ENCODE results near the gene MAGI3.
A peak's percentile ranks its signal among the peaks of the same experiment; 100 is the strongest.
"Not testable (repeated sequence)": the region's sequence is repeated elsewhere in the genome, so short reads cannot be mapped to it uniquely, and the experiment has no call there.

The MAGI3 gene

DNA sequence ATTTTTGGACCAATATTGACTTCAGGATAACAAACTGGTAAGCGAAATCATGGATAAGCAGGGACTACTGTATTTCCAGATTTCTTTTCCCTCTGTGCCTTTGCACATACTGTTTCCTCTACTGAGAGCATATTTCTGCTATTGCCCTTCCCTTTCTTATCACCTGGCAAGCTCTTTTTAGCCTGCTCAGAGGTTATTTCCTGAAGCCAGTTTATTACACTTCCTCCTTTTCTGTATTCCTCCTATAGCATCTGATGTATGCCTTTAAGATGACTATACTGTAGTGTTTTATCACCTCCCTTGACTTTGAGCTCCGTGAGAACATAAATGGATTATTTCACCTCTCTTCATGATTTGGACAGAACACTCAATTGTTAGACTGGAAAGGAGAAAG, 49.0 kb downstream of the MAGI3 start:
- DNase-seq (ENCODE audit: low read depth, low spot score), result no peak

DNA sequence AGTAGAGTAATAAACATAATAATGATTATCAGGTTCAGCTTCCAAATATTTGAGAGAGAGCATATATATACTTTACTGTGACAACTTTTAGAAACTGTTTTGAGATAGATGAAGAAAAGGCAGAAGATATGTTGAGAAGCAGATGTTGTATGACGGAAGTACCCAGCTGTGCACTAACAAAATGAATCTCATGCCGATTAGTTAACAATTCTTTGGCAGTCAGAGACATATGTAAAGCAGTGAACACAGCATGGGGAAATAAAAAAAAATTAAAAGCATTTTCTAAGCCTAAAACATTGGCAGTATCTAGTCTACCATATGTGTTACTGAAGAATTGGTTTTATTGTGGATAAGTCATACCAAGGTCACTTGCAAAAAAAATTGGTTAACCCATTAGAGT, 51.8 kb downstream of the MAGI3 start:
- no peak for DNase-seq (ENCODE audit: low read depth, low spot score)

DNA sequence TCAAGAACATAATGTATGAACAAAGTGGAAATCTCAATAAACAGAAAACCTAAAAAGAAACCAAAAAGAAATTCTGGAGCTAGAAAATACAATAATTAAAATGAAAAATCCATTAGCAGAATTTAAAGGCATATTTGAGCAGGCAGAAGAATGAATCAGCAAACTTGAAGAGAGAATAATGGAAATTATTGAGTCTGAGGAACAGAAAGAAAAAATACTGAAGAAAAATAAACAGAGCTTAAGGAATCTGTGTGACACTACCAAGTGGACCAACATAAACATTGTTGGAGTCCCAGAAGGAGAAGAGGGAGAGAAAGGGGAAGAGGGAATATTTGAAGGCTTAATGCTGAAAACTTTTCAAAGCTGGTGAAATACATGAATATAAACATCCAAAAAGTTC, 54.5 kb downstream of the MAGI3 start:
- DNase-seq (ENCODE audit: low read depth, low spot score), result no peak

DNA sequence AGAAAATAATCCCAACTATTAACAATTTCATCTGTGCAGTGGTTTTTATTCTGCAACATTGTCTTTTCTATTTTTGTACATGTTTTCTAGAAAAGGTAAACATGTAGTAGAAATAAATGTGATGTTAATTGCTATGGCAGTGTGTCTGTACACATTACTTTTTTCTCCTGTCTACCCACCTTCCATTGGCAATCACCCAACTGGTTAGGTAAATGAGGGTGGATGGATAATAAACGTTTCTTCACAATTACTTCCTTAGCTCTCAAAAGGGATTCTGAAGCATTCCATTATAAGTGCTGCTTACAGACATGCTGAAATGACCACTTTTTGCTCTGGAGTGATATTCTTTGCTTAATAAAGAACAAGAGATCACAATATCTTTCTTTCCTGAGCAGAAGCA, 61.4 kb downstream of the MAGI3 start:
- DNase-seq (ENCODE audit: low read depth, low spot score), result no peak

DNA sequence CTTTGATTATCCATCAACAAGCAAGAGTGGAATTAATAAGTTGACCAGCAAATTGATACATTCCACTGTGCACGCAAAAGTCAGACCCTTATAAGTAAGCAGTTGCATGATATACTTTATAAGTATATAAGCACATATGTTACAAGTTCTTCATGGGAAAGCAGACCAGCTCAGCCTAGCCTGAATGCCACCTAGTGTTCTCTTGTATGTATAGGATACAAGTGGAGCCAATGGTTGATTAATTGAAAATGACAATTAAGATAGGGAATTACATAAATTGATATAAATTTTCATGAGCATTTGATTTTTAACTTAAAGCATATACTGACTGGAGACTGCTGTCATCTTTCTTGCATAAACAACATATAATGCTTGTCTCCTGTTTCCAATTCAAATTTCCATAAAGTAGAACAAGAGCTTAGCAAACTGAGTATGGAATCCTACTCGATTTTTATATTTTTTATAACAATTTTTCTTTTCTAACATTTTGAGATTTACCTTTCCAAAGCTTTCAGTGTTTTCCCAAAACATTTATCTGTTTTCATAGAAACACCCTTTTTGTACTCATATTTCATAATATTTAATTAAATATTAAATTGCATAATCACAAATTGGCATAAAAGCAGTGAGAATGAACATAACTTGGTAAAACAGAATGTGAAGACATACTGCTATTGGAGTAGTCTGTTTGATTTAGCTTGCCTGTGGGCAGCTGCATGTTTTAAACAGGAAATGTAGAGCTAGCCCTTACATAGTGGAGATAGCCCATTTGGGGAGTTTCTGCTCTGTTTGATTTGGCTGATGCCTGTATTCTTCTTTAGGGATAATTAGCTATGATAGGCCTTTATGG, 62.8 kb downstream of the MAGI3 start:
- DNase-seq (ENCODE audit: low read depth, low spot score), result peak; percentile 44

DNA sequence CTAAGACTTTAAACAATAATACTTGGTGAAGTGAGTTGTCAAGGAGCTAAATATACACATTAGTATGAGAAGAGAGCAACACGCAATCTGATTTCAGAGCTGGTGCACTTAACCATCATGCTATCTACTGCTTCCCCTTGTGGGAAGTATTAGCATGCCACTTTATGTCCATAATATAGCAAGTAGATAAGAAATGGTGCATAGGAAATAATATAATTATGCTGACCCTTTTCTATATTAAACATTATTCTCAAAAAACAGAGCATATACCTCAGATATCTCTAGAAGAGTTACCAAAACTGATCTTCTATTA, 63.4 kb downstream of the MAGI3 start:
- DNase-seq (ENCODE audit: low read depth, low spot score), result no peak

DNA sequence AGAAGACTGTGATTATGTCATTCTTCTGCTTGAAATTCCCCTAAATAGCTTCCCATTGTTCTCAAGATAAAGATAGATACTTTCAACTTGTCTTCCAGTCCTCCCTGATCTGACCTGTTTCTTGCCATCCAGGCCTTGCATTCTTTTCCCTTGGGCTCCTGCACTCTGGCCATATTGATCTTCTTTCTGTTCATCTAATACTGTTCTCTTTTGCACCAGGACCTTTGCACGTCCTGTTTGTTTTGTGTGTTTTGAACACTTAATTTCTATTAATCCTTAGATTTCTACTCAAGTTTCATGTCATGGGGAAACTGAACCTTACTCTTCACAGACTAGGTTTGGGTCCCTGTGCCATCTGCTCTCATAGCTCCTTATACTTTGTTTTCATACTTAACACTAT, 65.1 kb downstream of the MAGI3 start:
- no peak for DNase-seq (ENCODE audit: low read depth, low spot score)

DNA sequence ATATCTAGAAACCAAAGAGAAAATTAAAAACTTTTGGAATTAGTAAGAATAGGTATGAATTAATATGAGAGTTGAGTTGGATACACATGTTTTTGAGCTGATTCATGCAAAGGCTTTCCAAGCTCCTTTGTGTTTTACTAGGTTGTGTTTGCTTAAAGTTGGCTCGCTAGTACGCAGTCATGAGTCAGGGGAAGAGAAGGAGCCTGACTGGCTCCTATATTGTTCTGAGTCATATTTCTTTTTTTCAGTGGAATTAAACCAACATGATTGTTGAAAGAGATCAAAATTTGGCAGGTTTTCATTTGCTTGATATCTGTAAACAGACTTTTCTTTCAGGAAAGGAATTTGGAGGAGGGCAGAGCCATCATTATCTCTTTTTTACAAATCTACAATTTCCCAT, 66.7 kb downstream of the MAGI3 start:
- peak; percentile 94 for DNase-seq (ENCODE audit: low read depth, low spot score)

DNA sequence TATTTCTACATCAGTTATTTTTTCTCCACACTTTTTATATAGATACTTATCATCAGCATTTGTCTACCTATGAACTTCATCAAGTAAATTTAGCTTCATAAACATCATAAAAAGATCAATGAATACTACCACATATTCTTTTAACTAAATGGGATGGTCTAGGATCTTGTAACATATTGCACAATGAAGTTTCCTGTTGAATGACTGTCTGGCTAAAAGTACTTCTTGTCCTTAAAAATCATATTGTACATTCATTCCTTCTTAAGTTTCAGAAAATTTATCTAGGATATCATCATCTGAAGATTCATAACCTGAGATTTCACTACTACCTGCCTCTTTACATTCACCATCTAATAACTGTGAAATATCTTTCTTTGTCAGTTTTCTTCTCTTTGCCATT, 69.0 kb downstream of the MAGI3 start:
- DNase-seq (ENCODE audit: low read depth, low spot score), result no peak

DNA sequence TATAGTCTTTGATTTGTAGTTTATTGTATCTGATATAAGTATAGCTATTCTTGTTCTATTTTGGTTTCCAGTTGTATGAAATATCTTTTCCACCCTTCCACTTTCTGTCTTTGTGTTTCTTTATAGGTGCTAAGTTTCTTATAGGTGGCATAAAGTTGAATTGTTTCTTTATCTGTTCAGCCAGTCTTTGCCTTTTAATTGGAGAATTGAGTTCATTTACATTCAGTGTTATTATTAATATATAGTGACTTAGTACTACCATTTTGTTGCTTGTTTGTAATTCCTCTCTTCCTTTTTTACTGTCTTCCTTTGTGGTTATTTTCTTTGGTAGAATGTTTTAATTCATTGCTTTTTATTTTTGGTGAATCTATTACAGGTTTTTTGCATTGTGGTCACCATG, 77.7 kb downstream of the MAGI3 start:
- DNase-seq (ENCODE audit: low read depth, low spot score), result no peak

DNA sequence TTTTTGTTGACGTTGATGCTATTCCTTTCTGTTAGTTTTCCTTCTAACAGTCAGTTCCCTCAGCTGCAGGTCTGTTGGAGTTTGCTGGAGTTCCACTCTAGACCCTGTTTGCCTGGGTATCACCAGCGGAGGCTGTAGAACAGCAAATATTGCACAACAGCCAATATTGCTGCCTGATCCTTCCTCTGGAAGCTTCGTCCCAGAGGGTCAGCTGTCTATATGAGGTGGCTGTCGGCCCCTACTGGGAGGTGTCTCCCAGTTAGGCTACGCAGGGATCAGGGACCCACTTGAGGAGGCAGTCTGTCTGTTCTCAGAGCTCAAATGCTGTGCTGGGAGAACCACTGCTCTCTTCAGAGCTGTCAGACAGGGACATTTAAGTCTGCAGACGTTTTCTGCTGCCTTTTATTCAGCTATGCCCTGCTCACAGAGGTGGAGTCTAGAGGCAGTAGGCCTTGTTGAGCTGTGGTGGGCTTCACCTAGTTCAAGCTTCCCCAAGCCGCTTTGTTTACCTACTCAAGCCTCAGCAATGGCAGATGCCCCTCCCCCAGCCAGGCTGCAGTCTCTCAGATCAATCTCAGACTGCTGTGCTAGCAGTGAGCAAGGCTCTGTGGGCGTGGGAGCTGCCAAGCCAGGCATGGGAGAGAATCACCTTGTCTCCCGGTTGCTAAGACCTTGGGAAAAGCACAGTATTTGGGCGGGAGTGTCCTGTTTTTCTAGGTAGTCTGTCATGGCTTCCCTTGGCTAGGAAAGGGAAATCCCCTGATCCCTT, 88.3 kb downstream of the MAGI3 start:
- DNase-seq (ENCODE audit: low read depth, low spot score), result not testable (repeated sequence)

DNA sequence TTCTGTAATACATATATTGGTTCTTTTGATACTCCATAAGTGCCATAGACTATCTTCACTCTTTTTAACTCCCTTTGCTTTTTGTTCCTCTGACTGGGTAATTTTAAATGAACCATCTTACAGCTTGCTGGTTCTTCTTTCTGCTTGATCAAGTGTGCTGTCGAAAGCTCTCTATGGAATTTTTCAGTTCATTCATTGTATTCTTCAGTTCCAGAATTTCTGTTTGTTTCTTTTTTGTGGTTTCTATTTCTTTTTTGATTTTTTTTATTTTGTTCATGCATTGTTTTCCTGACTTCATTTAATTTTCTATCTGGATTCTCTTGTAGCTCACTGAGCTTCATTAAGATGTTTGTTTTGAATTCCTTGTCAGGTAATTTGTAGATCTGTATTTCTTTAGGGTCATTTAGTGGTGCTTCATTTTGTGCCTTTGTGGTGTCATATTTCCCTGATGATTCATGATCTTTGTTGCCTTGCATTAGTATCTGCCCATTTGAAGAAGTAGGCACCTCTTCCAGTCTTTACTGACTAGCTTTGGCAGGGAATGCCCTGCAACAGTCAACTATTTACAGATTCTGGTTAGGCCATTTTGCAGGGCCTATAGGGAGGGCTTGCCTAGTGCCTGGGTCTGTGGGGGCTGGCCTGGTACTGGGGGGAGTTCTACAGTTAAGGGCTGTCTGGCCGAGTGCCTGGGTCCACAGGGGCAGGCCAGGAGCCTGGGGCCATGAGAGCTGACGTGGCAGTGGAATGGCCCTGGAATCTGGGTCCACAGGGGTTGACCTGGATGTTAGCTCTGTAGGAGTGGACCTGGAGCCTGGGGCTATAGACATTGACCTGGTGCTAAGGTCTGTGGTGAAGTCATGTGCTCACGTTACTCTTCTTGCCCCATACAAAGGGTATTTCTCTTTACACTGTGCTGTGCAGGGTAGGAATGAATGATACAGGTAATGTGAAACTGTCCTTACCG, 89.7 kb downstream of the MAGI3 start:
- no peak for DNase-seq (ENCODE audit: low read depth, low spot score)

DNA sequence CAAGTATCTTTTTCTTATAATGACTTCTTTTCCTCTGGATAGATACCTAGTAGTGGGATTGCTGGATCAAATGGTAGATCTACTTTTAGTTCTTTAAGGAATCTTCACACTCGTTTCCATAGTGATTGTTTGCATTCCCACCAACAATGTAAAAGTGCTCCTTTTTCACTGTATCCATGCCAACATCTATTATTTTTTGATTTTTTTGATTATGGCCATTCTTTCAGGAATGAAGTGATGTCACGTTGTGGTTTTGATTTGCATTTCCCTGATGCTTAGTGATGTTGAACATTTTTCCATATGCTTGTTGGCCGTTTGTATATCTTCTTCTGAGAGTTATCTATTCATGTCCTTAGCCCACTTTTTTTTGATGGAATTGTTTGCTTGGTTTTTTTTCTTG, 94.8 kb downstream of the MAGI3 start:
- DNase-seq (ENCODE audit: low read depth, low spot score), result not testable (repeated sequence)

DNA sequence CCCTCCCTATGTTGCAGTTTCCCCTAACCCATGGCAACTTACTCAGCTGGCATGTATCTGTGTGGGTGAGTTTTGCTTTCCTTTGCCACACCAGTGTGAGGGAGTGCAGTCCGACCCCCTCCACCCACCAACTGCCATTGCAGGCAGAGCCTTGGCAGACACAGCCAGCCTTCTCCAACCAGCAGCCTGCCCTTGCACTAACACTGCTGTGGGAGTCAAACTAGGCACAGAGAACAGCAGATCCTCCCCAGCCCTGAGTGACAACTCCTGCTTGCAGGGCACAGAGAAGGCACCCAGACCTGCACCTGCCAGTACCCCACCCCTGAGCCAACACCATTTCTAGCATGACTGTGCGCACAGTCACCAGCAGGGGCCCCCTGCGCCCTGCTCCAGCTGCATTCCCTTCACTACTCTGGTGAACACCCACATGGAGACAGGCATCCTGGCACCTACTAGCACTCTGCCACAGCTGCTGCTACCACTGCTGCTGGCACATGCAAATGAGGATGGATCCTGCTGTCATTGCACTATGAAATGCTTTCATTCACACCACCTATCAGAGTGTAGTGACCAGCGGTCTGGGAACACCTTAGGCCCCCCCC, 98.4 kb downstream of the MAGI3 start:
- no peak for DNase-seq (ENCODE audit: low read depth, low spot score)

DNA sequence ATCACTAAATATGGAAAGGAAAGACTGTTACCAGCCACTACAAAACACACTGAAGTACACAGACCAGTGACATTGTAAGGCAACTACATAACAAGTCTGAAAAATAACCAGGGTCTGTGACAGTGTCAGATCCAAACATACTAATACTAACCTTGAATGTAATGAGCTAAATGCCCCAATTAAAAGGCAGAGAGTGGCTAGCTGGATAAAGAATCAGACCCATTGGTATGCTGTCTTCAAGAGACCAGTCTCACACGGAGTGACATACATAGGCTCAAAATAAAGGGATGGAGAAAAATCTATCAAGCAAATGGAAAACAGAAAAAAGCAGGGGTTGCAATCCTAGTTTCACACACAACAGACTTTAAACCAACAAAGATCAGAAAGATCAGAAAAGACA, 100.1 kb downstream of the MAGI3 start:
- DNase-seq (ENCODE audit: low read depth, low spot score), result no peak

DNA sequence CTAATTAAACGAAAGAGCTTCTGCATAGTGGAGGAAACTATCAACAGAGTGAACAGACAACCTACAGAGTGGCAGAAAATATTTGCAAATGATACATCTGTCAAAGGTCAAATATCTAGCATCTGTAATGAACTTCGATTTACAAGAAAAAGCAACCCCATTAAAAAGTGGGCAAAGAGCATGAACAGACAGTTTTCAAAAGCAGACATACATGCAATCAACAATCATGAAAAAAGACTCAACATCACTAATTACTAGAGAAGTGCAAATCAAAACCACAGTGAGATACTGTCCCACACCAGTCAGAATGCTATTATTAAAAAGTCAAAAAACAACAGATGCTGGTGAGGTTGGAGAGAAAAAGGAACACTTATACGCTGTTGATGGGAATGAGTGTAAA, 103.2 kb downstream of the MAGI3 start:
- no peak for DNase-seq (ENCODE audit: low read depth, low spot score)

DNA sequence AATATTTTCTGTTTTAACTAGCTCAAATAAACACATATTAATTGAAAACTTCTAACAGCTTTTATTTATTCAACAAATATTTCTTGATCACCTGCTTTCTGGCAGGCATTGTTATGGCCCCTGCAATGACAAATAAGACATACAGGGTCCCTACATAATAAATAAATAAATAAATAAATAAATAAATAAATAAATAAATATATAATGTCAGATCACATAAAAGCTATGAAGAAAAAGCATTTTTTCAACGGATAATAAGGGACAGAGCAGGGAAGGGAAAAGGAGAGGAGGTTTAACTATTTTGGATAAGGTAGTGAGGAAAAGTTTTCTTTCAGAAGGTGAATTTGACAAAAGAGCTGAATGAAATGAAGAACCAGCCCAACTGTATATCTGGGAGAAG, 115.0 kb downstream of the MAGI3 start:
- DNase-seq (ENCODE audit: low read depth, low spot score), result no peak

DNA sequence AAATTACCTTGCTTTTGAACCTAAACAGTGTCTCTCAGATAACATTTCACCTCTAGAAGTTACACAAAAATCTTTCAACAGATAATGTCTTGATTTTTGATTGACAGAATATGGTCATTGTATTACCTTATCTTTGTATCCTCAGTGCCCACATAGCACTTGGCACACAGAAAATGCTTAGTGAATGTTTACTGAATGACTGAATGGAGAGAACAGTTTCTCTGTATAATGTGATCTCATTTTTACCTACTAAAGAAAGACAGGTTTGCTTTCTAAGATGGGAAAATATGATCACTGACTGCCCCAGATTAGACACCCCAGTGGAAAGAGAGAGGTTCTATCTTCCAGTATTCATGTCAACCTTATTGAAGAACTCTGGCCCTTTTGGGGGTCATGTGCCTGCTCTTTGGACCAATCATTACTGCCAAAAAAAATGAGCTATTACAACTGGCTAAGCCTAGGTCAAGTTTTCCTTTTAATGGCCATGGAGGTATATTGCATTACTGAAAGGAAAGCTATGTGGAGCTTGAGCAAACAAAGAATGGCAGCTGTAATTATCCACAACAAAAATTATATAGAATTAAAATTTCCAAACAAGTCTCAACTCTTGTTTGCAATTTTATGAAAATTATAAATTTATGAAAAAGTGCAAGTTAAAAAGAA, 117.4 kb downstream of the MAGI3 start:
- DNase-seq (ENCODE audit: low read depth, low spot score), result no peak

DNA sequence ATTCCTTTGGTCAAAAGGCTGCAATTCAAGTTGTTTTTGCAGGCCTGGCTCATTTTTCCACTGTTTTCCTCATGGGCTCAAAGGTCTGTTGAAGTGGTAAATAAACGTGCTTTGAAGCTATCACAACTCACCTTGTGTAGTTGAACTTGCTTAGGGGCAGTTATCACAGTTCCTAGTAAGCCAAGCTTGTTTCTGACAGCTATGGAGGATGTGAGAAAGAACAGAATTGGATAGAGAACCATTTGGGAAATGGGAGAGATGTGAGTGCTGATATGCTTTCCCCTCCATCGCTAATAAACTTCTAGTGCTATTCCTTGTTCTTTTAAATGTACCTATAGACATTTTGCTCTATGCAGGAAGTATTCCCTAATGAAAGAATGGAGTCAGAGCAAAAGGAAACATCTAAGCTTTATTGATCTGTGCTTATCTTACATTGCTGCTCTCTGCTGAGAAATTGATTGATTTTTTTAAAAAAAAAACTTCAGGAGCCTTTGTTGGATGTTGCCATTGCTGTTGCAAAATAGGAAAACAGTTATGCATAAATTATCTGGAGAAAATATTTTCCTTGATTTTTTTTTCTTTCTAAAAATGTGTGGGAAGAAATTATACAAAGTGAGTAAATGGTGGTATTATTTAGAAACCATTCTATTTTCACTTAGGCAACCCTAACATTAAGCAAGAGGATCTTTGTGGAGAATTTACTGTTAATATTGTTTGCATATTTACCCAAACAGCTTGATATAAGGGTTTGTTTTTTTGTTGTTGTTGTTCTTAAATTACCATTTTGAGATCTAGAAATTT, 118.2 kb downstream of the MAGI3 start:
- no peak for DNase-seq (ENCODE audit: low read depth, low spot score)

DNA sequence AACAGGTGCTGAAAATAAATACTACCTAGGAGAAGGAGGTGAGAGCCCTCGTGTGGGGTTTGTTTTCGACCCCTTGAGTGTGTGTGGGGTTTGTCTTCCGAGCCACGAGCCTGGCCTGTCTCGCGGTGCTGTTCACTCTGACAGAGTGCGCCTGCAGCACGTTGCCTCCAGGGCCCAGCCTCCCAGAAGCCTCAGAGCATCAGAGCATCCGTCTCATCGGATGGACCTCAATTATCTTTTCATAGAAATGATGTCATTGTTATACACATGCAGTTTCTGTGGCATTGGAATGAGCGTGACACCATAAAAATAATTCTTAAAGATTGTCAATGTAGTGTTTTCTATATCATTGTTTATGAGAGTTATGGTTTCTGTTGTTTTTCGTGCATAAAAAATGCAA, 119.5 kb downstream of the MAGI3 start:
- DNase-seq (ENCODE audit: low read depth, low spot score), result not testable (repeated sequence)
